DND-41 (cell line): ENCODE data around the gene KIF25.

Source experiments
- ATAC-seq: fragments of 200-7000 bp; cut with Tn5 transposase; 3 replicates; pipeline ENCODE4 v1.9.1; 2021; ENCODE audit warnings: low read depth; ENCODE audit not compliant: insufficient read depth
- DNase-seq: peaks from one replicate; pipeline ENCODE4 v3.0.0-alpha.2; 2020
- H2AFZ ChIP-seq: 2 replicates; pipeline ENCODE4 v1.6.0; 2012; ENCODE audit warnings: low read depth, low read length
- H3K27ac ChIP-seq: 2 replicates; pipeline ENCODE4 v1.5.1; 2012; ENCODE audit warnings: low read length, inconsistent platforms
- H3K27me3 ChIP-seq: fragments of 200-600 bp; sonication (generic); 2 replicates; pipeline ENCODE4 v1.6.0; 2012; ENCODE audit warnings: low read length, mild to moderate bottlenecking, inconsistent platforms; ENCODE audit not compliant: insufficient read depth, poor library complexity
- H3K36me3 ChIP-seq: 2 replicates; pipeline ENCODE4 v1.5.1; 2012; ENCODE audit warnings: low read length, inconsistent platforms; ENCODE audit not compliant: insufficient read depth
- H3K4me1 ChIP-seq: 2 replicates; pipeline ENCODE4 v1.5.1; 2012; ENCODE audit warnings: mild to moderate bottlenecking, low read length; ENCODE audit not compliant: insufficient read depth
- H3K4me2 ChIP-seq: 2 replicates; pipeline ENCODE4 v1.6.0; 2012; ENCODE audit warnings: mild to moderate bottlenecking, moderate library complexity, low read length, inconsistent platforms; ENCODE audit not compliant: insufficient read depth
- H3K4me3 ChIP-seq, 2 experiments: fragments of 200-600 bp in 1 of 2; shearing (Covaris generic) in 1 of 2; 2 replicates each; pipeline ENCODE4 v1.5.1; 2012 to 2016; ENCODE audit warnings: inconsistent platforms in 2 of 2, low read length in 2 of 2, mild to moderate bottlenecking in 2 of 2, low read depth in 1 of 2, moderate library complexity in 1 of 2
- H3K79me2 ChIP-seq: 2 replicates; pipeline ENCODE4 v1.6.0; 2012; ENCODE audit warnings: low read length, inconsistent platforms; ENCODE audit not compliant: insufficient read depth
- H3K9ac ChIP-seq: 2 replicates; pipeline ENCODE4 v1.6.0; 2012; ENCODE audit warnings: low read depth, mild to moderate bottlenecking, inconsistent platforms, low read length, moderate library complexity
- H3K9me3 ChIP-seq: 2 replicates; pipeline ENCODE4 v1.5.1; 2012; ENCODE audit warnings: low read length, moderate library complexity, mild to moderate bottlenecking, inconsistent platforms; ENCODE audit not compliant: insufficient read depth, severe bottlenecking
- H4K20me1 ChIP-seq: 2 replicates; pipeline ENCODE4 v1.6.0; 2012; ENCODE audit warnings: low read length; ENCODE audit not compliant: insufficient read depth
- EZH2 ChIP-seq: IDR thresholded peaks from 3 replicates; pipeline ENCODE4 v1.6.1; 2012; ENCODE audit warnings: borderline replicate concordance, low read depth, mild to moderate bottlenecking, moderate library complexity, low read length, inconsistent platforms; ENCODE audit not compliant: severe bottlenecking
- TF ChIP-seq, protein P1 (sequence below): IDR thresholded peaks from 2 replicates; pipeline ENCODE4 v1.5.1; 2012; ENCODE audit warnings: borderline replicate concordance, low read length, moderate library complexity, mild to moderate bottlenecking; ENCODE audit not compliant: poor library complexity, severe bottlenecking; ENCODE audit errors: extremely low read depth

The KIF25 gene

DNA sequence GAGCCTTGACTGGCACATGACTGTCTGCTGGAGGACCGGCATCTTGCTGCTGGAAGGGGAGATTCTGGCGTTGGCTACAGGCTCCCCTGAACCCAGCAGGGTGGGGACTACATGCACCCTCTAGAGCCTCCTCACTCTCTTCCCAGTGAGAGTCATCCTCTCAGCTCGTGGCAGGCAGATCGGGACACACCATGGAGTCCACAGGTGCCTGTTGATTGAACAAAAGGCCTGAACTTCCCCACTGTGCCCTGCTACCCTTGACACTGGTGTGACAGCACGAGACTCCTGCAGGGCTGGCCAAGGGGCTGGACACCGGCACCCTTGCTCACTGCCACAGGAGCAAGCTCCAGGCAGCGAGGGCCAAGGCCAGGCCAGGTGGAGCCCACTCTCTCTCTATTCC lies 73.3 kb downstream of the KIF25 start:
- Histone ChIP-seq H3K4me2 (no peak overlapping the region), H3K4me3 (no peak overlapping the region), H3K79me2 (no peaks in the 10 kb centered on the region), H3K4me1 (no peaks in the 10 kb centered on the region), H4K20me1 (no peaks in the 10 kb centered on the region), H3K36me3 (no peaks in the 10 kb centered on the region), H3K27ac (no peak overlapping the region), H3K27me3 (no peaks in the 10 kb centered on the region), H3K9me3 (peaks cover 21% of the 10 kb centered on the region), H3K9ac (no peak overlapping the region), H2AFZ (no peak overlapping the region)
- no peak for ATAC-seq
- no peak for DNase-seq
- TF ChIP-seq EZH2, result no peak
- TF ChIP-seq, protein P1, sequence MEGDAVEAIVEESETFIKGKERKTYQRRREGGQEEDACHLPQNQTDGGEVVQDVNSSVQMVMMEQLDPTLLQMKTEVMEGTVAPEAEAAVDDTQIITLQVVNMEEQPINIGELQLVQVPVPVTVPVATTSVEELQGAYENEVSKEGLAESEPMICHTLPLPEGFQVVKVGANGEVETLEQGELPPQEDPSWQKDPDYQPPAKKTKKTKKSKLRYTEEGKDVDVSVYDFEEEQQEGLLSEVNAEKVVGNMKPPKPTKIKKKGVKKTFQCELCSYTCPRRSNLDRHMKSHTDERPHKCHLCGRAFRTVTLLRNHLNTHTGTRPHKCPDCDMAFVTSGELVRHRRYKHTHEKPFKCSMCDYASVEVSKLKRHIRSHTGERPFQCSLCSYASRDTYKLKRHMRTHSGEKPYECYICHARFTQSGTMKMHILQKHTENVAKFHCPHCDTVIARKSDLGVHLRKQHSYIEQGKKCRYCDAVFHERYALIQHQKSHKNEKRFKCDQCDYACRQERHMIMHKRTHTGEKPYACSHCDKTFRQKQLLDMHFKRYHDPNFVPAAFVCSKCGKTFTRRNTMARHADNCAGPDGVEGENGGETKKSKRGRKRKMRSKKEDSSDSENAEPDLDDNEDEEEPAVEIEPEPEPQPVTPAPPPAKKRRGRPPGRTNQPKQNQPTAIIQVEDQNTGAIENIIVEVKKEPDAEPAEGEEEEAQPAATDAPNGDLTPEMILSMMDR, result no peak

DNA sequence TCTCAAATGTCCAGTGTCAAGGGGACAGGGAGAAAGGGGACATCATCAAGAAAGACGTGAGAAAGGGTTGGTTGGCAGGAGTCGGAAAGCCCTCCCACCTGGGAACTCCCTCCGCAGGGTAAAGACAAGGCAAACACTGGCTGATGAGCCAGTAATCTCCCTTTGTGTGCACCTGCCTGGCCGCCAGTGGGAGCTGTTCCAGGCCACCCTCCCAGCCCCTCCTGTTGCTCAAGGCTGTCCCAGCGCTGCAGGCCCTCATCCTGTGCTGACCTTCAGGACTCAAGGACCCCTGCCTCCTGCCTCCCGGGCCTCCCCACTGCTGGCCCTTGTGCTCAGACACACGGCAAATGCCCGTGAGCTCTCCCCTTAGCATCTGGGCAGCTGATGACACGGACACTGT lies 74.1 kb downstream of the KIF25 start:
- no peak for ATAC-seq
- no peak for TF ChIP-seq EZH2
- TF ChIP-seq, protein P1, result no peak
- no peaks in the 10 kb centered on the region for H3K27me3 ChIP-seq
- peaks cover 21% of the 10 kb centered on the region for H3K9me3 ChIP-seq
- no peak overlapping the region for H3K27ac ChIP-seq
- no peaks in the 10 kb centered on the region for H4K20me1 ChIP-seq
- H3K4me2 ChIP-seq, result no peak overlapping the region
- no peaks in the 10 kb centered on the region for H3K79me2 ChIP-seq
- H2AFZ ChIP-seq, result no peak overlapping the region
- H3K36me3 ChIP-seq, result no peaks in the 10 kb centered on the region
- H3K4me1 ChIP-seq, result no peaks in the 10 kb centered on the region
- H3K9ac ChIP-seq, result no peak overlapping the region
- no peak overlapping the region for H3K4me3 ChIP-seq
- DNase-seq, result no peak

DNA sequence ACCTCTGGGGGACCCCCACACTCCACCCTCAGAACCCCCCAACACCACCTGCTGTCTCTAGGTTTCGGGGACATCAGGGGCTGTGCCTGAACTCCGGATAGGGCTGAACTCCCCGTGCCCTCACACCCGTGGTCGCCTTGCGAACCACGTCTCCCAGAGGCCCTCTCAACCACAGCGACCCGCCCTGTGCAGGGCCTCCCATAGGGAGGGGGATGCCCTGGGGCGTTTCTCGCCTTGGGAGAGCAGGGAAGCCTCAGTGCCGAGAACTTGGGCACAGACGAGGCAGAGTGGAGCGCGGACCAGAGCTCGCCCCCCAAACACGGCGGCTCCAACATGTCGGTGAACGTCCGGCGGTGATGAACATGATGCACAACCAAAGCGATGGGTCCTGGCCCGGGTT lies 74.8 kb downstream of the KIF25 start:
- DNase-seq, result no peak
- Histone ChIP-seq H3K79me2 (no peaks in the 10 kb centered on the region), H3K9me3 (peaks cover 21% of the 10 kb centered on the region), H3K4me3 (no peak overlapping the region), H3K27ac (no peak overlapping the region), H3K4me2 (no peak overlapping the region), H3K27me3 (no peaks in the 10 kb centered on the region), H3K4me1 (no peaks in the 10 kb centered on the region), H3K9ac (no peak overlapping the region), H3K36me3 (no peaks in the 10 kb centered on the region), H4K20me1 (no peaks in the 10 kb centered on the region), H2AFZ (no peak overlapping the region)
- ATAC-seq, result no peak
- TF ChIP-seq, protein P1, result no peak
- TF ChIP-seq EZH2, result no peak

DNA sequence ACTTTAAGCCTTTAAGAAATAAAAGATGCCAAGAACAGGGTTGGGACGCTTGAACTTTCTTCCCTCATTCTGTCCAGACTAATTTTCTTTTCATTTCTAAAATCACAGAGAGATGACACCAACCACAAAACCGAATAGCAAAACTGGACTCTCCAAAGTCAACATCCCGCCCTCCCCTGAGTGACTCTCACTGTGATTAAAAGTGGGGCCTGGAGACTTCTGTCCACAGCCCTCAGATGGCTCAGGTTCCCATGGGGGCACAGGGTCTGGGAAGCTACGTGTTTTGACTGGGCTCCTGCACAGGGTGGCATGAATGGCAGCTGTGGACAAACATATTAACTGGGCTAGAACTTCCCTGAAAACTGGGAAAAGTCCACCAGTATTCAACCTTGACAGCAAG lies 75.3 kb downstream of the KIF25 start:
- H3K4me1 ChIP-seq, result no peaks in the 10 kb centered on the region
- DNase-seq (no peak), ATAC-seq (no peak)
- no peaks in the 10 kb centered on the region for H4K20me1 ChIP-seq
- no peak overlapping the region for H3K9ac ChIP-seq
- TF ChIP-seq, protein P1, result no peak
- no peak for TF ChIP-seq EZH2
- no peaks in the 10 kb centered on the region for H3K36me3 ChIP-seq
- peaks cover 21% of the 10 kb centered on the region for H3K9me3 ChIP-seq
- H3K4me2 ChIP-seq, result no peak overlapping the region
- H3K27ac ChIP-seq, result no peak overlapping the region
- no peaks in the 10 kb centered on the region for H3K79me2 ChIP-seq
- H3K4me3 ChIP-seq, result no peak overlapping the region
- no peak overlapping the region for H2AFZ ChIP-seq
- no peaks in the 10 kb centered on the region for H3K27me3 ChIP-seq
